GM10847 (cell line): Measurements from ENCODE around the gene YTHDC1.

Source experiments
- POLR2A ChIP-seq: IDR thresholded peaks from 2 replicates; pipeline ENCODE4 v1.6.1; 2011; ENCODE audit not compliant: insufficient read length; ENCODE audit errors: extremely low read depth

Gene YTHDC1

DNA sequence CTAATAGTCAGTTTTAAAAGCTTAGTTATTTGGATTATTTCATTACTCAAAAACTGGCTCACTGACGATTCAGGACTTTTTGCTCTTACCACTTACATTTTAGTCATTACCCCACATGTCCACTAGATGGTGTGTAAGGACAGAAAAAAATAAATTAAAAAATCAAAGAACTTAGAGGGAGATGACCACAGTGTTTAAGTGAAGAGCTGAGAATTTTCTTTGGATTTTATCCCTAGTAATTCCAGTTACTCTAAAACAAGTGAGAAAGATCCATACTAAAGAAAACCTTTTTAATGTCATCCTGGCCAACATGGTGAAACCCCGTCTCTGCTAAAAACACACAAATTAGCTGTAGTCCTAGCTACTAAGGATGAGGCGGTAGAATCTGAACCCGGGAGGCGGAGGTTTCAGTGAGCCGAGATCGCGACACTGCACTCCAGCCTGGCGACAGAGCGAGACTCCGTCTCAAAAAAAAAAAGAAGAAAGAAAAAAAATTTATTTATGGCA lies 78.0 kb downstream of the YTHDC1 start:
- TF ChIP-seq POLR2A: no peak

DNA sequence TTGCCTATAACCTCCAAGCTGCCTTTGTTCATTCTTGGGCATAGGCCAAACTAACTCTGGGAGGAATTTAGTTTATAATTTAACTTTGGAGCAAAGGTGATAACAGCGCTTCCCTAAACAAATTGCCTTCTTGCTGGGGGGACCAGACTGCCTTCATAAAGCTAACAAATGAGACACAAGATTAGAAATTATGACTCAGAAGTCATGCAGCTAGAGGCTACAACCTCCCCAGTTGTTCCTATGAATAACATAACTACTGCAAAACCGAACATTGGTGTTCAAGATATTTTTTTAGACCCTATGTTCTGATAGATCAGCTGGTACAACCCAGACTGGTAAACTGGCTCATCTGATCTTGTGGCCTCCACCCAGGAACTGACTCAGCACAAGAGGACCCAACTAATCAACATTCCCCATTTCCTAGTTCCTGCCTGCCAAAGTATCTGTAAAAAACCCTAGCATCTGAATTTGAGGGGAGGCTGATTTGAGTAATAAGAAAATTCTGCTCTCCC lies 82.4 kb downstream of the YTHDC1 start:
- no peak for TF ChIP-seq POLR2A

DNA sequence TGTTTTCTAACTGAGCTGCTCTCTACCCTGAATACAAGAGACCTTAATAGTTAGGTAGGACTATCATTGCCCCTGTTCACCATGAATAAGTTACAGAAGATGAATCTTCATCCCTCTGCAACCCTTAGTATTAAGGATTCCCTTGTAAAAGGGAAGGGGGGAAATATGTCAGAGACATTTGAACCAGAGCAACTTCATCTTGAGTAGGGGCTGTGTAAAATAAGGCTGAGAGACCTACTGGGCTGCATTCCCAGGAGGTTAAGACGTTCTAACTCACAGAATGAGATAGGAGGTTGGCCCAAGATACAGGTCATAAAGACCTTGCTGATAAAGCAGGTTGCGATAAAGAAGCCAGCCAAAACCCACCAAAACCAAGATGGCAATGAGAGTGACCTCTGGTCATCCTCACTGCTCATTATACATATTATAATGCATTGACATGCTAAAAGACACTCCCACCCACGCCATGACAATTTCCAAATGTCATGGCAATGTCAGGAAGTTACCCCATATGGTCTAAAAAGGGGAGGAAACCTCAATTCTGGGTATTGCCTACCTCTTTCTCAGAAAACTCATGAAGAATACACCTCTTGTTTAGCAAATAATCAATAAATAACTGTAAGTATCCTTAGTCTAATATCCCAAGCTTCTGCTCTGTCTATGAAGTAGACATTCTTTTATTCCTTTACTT lies 84.9 kb downstream of the YTHDC1 start:
- no peak for TF ChIP-seq POLR2A
